CD4-positive, CD25-positive, alpha-beta regulatory T cell (primary cell): ENCODE measurements around the gene PLAA. TPM values are rescaled to one million over a fixed set of nuclear protein-coding genes. Genes with fewer than 3 reads are reported as not detected.
A peak's percentile ranks its signal among the peaks of the same experiment; 100 is the strongest.

Source experiments
- ATAC-seq, 2 donors: fragments of 150-1000 bp; cut with Tn5 transposase; one replicate each; pipeline ENCODE4 v1.10.0; 2021; ENCODE audit warnings: low read depth in 2 of 2, moderate number of reproducible peaks in 2 of 2, moderate library complexity in 1 of 2
- DNase-seq, 3 donors: peaks; one replicate each; pipeline versions ENCODE4 v3.0.0 to v3.0.0-alpha.2; 2012 to 2022; ENCODE audit warnings: mixed read lengths in 1 of 3
- H3K27ac ChIP-seq: one replicate; pipeline ENCODE4 v1.7.0; 2013; ENCODE audit warnings: mild to moderate bottlenecking, low read length; ENCODE audit not compliant: insufficient read depth, poor library complexity, severe bottlenecking
- H3K27me3 ChIP-seq: one replicate; pipeline ENCODE4 v1.7.0; 2013; ENCODE audit warnings: low read length; ENCODE audit not compliant: control insufficient read depth, insufficient read depth
- H3K36me3 ChIP-seq: one replicate; pipeline ENCODE4 v1.7.0; 2013; ENCODE audit warnings: mild to moderate bottlenecking, low read length, moderate library complexity; ENCODE audit not compliant: control insufficient read depth, insufficient read depth
- H3K4me1 ChIP-seq: 2 replicates; pipeline ENCODE4 v1.7.0; 2013; ENCODE audit warnings: mild to moderate bottlenecking, low read length; ENCODE audit not compliant: insufficient read depth, control insufficient read depth, poor library complexity, severe bottlenecking
- H3K4me3 ChIP-seq: one replicate; pipeline ENCODE4 v1.7.0; 2013; ENCODE audit warnings: low read depth, mild to moderate bottlenecking, low read length, moderate library complexity
- H3K9me3 ChIP-seq, 2 experiments: 1 replicate in 1 of 2; 2 replicates in 1 of 2; pipeline ENCODE4 v1.7.0; 2013; ENCODE audit warnings: low read length in 2 of 2, mild to moderate bottlenecking in 1 of 2, moderate library complexity in 1 of 2; ENCODE audit not compliant: control insufficient read depth in 2 of 2
- H3K27ac Mint-ChIP-seq, 3 donors: one replicate each; pipeline ENCODE4 v1.8.0; 2020 to 2022; ENCODE audit warnings: mild to moderate bottlenecking in 3 of 3, mixed read lengths in 3 of 3, moderate library complexity in 2 of 3
- H3K27me3 Mint-ChIP-seq: one replicate; pipeline ENCODE4 v1.8.0; 2022; ENCODE audit warnings: mild to moderate bottlenecking, mixed read lengths
- H3K36me3 Mint-ChIP-seq: one replicate; pipeline ENCODE4 v1.8.0; 2020; ENCODE audit warnings: mixed read lengths
- H3K4me1 Mint-ChIP-seq, 4 donors: one replicate each; pipeline ENCODE4 v1.8.0; 2020 to 2022; ENCODE audit warnings: mixed read lengths in 4 of 4, mild to moderate bottlenecking in 1 of 4
- H3K4me3 Mint-ChIP-seq, 4 donors: one replicate each; pipeline ENCODE4 v1.8.0; 2020 to 2022; ENCODE audit warnings: mild to moderate bottlenecking in 4 of 4, mixed read lengths in 4 of 4, moderate library complexity in 3 of 4
- H3K9me3 Mint-ChIP-seq, 7 donors: one replicate each; pipeline ENCODE4 v1.8.0; 2020 to 2022; ENCODE audit warnings: mixed read lengths in 7 of 7, mild to moderate bottlenecking in 3 of 7, moderate library complexity in 2 of 7
- polyA plus RNA-seq, 4 donors: library from polyadenylated mRNA; unstranded; fragments of 300-500 nt; fragmentation: Illumina TruSeq; gene quantifications; one replicate each; pipeline ENCODE4 v1.2.3, GENCODE V29; 2021
- total RNA-seq: library from RNA; stranded (reverse); gene quantifications from one replicate; pipeline ENCODE4 v1.2.3, GENCODE V29; 2022

PLAA gene
- total RNA-seq (37.6 TPM), polyA plus RNA-seq (10 to 100 TPM; 20.0 to 28.0 (median 23.7) TPM)

DNA sequence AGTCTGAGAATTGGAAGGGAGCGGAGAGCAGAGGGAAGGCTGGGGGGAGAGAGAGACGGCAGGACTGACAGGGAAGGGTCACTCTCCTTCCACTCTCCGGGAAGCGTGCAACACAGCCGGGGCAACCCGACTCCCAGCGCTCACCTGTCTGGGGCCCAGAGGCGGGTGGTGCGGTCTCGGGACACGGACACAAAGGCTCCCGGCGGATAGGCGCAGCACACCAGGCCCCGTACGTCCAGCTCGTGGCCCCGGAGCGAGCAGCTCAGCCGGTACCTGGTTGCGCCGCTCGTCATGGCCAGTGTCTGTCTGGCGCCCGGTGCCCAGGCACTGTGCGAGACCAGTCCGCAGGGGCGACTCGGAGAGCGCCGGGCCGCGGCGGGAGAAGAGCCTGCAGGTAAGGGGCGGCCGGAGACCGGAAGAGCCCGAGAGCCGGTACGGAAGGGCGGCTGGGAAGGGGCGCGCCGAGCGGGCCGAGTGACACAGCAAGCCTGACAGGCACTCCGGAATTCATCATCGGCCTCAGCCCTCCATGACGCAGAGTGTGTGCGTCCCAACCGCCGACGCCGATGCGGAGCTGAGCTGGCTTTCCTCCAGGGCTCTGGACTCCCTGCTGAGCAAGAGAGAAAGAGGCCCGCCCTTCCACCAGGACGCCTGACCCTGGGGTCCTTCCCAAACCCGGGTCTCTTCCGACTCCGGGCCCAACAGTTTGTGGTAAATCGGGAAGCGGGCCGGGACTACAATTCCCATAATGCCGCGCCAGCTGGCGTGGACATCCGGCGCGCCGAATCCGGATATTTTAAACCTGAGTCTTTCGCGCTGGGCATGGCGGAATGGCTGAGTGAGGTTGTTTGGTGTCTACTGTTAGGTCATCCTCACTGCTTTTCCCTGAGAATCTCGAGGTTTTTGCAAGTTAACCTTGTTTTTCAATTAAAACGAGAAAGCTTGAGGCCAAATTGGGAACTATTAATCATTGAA, at the start of gene PLAA:
TSS of gene PLAA (minus strand) at position 490 of the 975 bp plus-strand sequence. CDS start at position 293, 197 bp downstream.
- Mint-ChIP-seq H3K27me3 (peaks cover 19% of the 10 kb centered on the region), H3K4me1 (peaks cover 33 to 59% (median 48%) of the 10 kb centered on the region in 4 donors), H3K4me3 (peak within 1 kb of the TSS; percentile 92 to 99 (median 98)), H3K9me3 (peaks cover 0 to 1% (median 0%) of the 10 kb centered on the region in 7 donors), H3K36me3 (peaks cover 8% of the 10 kb centered on the region), H3K27ac (peak within 1 kb of the TSS; percentile 99 to 100 (median 100))
- Histone ChIP-seq H3K4me1 (peaks cover 48% of the 10 kb centered on the region), H3K4me3 (peak within 1 kb of the TSS; percentile 93), H3K9me3 (no peaks in the 10 kb centered on the region), H3K27ac (peak within 1 kb of the TSS; percentile 96), H3K36me3 (no peaks in the 10 kb centered on the region), H3K27me3 (no peaks in the 10 kb centered on the region)
- ATAC-seq (peak; percentile 94 to 96), DNase-seq (peak; percentile 80 to 94 (median 92))

DNA sequence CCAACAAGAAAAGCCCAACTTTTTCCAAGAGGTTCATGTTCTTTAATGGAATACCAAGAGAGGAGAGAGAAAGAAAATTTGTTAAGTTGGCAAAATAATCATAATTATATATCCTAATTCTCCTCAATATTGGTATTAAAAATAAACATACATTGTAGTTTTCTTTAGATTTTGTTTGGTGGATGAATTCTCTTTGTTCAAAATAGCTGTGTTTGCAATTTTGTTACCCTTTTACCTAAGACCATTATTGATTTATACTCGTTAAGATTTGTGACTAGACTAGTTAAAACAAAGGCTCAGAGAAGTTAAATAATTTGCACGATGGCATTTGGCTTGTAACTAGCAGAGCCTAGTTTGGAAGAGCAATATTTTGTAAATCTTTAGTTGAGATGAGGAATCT, 48.8 kb upstream of the PLAA start:
- no peak overlapping the region for H3K27ac Mint-ChIP-seq
- H3K4me1 Mint-ChIP-seq = no peaks in the 10 kb centered on the region
- Histone ChIP-seq H3K4me1 (no peaks in the 10 kb centered on the region), H3K27ac (no peak overlapping the region), H3K9me3 (no peaks in the 10 kb centered on the region), H3K27me3 (no peaks in the 10 kb centered on the region), H3K36me3 (no peaks in the 10 kb centered on the region), H3K4me3 (no peak overlapping the region)
- no peaks in the 10 kb centered on the region for H3K27me3 Mint-ChIP-seq
- no peak overlapping the region for H3K4me3 Mint-ChIP-seq
- DNase-seq (no peak), ATAC-seq (no peak)
- peaks cover 4% of the 10 kb centered on the region for H3K36me3 Mint-ChIP-seq
- H3K9me3 Mint-ChIP-seq = no peaks in the 10 kb centered on the region

DNA sequence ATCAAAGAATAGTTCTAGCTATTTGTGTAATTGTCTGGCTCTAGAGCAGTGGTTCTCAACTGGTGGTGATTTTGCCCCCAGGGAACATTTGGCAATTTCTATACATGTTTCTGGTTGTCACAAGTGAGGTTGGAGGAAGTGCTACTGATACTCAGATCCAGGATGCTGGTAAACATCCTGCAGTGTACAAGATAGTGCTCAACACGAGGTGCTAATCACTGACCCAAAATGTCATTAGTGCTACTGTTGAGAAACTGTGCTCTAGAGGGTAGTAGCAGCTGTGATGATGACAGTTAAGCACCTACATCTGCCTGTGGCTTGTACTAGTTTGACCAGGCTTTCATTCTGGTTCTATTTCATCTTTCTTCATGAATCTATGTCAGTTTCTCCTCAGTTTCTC, 36.3 kb upstream of the PLAA start:
- Histone ChIP-seq H3K9me3 (no peaks in the 10 kb centered on the region), H3K36me3 (peaks cover 11% of the 10 kb centered on the region), H3K4me3 (no peak overlapping the region), H3K27ac (no peak overlapping the region), H3K4me1 (no peaks in the 10 kb centered on the region), H3K27me3 (no peaks in the 10 kb centered on the region)
- Mint-ChIP-seq H3K27ac (no peak overlapping the region), H3K27me3 (no peaks in the 10 kb centered on the region), H3K4me3 (no peak overlapping the region), H3K4me1 (peaks cover 0 to 5% (median 3%) of the 10 kb centered on the region in 4 donors), H3K36me3 (peaks cover 28% of the 10 kb centered on the region), H3K9me3 (no peaks in the 10 kb centered on the region)
- ATAC-seq (no peak), DNase-seq (peak in 1 of 3 donors; percentile 15)

DNA sequence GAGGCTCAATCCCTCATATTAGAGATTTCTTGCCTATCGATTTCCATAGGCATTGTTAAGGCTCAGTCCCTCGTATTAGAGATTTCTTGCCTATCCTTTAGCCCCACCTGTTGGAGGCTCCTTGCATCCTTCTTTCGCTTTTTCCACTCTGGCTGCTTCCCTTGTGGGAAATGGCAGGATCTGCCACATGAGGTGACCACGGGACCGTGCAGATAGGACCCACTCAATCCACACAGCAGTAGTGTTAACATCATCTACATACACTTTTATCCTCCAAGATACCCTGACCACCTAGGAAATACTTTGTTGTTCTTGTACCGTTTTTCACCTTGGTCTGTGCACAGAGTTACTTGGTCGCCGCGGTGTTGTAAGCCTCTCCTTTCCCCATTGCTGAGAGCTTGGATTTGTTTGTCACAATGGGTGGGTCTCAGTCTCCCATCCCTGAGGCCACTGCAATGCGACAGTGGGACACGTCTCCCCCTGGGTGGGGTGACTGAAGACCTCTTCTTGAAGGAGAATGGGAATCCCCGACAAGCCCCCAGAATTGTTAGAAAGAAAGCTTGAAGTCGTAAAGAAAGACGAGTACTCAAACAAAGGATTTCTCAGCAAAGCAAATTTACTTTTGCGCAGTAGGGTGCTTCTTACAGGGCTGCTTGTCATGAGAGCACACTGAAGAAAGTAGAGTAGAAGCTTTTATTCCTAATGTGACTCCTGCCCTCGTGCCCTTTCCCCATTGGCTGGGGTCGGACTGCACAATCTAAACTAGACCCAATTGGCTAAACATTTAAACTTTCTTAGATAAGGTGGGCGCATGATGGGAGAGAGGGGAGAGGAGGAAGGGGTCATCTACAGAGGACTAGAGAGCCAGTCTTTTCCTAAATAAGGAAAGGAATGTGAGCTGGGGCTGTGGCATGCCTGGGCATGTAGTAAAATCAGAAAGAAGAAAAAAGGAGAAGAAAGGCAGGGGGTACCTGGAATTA, 29.0 kb upstream of the PLAA start:
- H3K27ac Mint-ChIP-seq = peak overlapping the region in 1 of 3 donors; percentile 38
- H3K9me3 Mint-ChIP-seq = no peaks in the 10 kb centered on the region
- peak in 2 of 3 donors; percentile 3 to 30 for DNase-seq
- Histone ChIP-seq H3K36me3 (peaks cover 2% of the 10 kb centered on the region), H3K4me1 (no peaks in the 10 kb centered on the region), H3K27me3 (no peaks in the 10 kb centered on the region), H3K9me3 (no peaks in the 10 kb centered on the region), H3K27ac (no peak overlapping the region), H3K4me3 (no peak overlapping the region)
- H3K4me1 Mint-ChIP-seq = peaks cover 0 to under 1% (median 0%) of the 10 kb centered on the region in 4 donors
- H3K27me3 Mint-ChIP-seq = no peaks in the 10 kb centered on the region
- no peak for ATAC-seq
- peaks cover 25% of the 10 kb centered on the region for H3K36me3 Mint-ChIP-seq
- H3K4me3 Mint-ChIP-seq = no peak overlapping the region

DNA sequence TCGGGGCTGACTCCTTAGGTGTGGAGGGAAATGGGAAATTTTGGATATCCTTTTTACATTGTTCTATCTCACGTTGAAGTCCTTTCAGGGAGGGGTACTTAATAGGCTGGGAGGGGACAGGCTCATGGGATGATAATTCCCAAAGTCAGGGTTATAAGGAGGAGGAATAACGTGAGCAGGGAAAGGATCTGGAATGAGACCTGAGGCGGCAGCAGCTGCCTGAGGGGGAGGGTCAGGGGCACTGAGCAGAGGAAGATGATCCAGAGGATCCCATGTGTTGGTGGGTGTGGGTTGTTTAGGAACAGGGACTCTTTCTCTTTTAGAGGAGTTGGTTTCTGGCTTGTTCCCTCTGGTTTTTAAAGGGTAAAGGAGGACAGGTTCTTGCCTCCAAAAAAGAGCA, 27.9 kb upstream of the PLAA start:
- ATAC-seq = no peak

DNA sequence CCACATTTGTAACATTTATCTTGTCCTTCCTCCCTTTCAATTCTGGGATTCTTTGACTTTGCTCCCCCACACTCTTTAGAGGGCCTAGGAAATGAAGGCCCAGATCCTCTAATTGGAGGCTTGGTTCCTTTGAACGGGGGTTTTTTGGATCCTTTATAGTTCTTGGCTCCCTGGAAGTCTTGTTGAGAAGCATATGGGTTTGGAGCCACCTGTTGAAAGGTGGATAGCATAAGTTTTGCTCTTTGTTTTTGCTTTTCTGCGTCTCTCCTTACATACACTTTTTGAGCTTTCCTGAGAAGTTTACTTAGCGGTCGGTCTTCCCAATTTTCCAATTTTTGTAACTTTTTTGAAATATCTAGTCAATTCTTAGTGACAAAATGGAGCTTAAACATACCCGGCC, 26.9 kb upstream of the PLAA start:
- no peaks in the 10 kb centered on the region for H3K9me3 ChIP-seq
- H3K9me3 Mint-ChIP-seq = peaks cover 0 to 4% (median 0%) of the 10 kb centered on the region in 7 donors
- H3K27ac ChIP-seq = no peak overlapping the region
- H3K27ac Mint-ChIP-seq = peak overlapping the region in 1 of 3 donors; percentile 31
- ATAC-seq (no peak), DNase-seq (no peak)
- H3K4me3 ChIP-seq = no peak overlapping the region
- no peak overlapping the region for H3K4me3 Mint-ChIP-seq
- peaks cover 26% of the 10 kb centered on the region for H3K36me3 Mint-ChIP-seq
- H3K27me3 Mint-ChIP-seq = no peaks in the 10 kb centered on the region
- H3K27me3 ChIP-seq = no peaks in the 10 kb centered on the region
- peaks cover 2% of the 10 kb centered on the region for H3K36me3 ChIP-seq
- H3K4me1 Mint-ChIP-seq = peaks cover 0 to 5% (median 0%) of the 10 kb centered on the region in 4 donors
- no peaks in the 10 kb centered on the region for H3K4me1 ChIP-seq

More for the DNA sequence above, 27.9 kb upstream of the PLAA start:
- peaks cover 0 to 5% (median 0%) of the 10 kb centered on the region in 4 donors for H3K4me1 Mint-ChIP-seq
- H3K27me3 ChIP-seq = no peaks in the 10 kb centered on the region
- H3K36me3 ChIP-seq = peaks cover 2% of the 10 kb centered on the region
- no peak overlapping the region for H3K4me3 ChIP-seq
- no peak for DNase-seq
- H3K36me3 Mint-ChIP-seq = peaks cover 21% of the 10 kb centered on the region
- no peaks in the 10 kb centered on the region for H3K4me1 ChIP-seq
- peak overlapping the region in 1 of 3 donors; percentile 64 for H3K27ac Mint-ChIP-seq
- H3K9me3 Mint-ChIP-seq = peaks cover 0 to 2% (median 0%) of the 10 kb centered on the region in 7 donors
- H3K27ac ChIP-seq = no peak overlapping the region
- no peaks in the 10 kb centered on the region for H3K27me3 Mint-ChIP-seq
- H3K9me3 ChIP-seq = no peaks in the 10 kb centered on the region
- H3K4me3 Mint-ChIP-seq = no peak overlapping the region

DNA sequence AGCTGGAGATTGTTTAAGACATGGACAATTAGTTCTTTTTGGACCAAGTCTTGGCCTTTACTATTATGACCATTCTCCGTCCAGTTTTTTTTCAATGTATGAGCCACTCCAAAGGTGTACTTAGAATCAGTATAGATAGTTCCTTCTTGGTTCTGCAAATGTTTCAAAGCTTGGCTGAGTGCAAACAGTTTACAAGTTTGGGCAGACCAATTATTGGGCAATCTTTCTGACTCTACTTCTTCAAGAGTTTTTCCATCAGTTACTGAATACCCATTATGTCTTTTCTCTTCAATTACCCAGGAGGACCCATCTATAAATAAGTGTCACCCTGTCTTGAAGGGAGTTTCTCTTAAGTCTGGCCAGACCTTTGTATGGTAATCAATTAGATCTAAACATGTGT, 24.7 kb upstream of the PLAA start:
- DNase-seq = no peak
- H3K36me3 Mint-ChIP-seq = peaks cover 31% of the 10 kb centered on the region

More for the DNA sequence above, 24.7 kb upstream of the PLAA start:
- Histone ChIP-seq H3K9me3 (no peaks in the 10 kb centered on the region), H3K4me3 (no peak overlapping the region), H3K36me3 (peaks cover 2% of the 10 kb centered on the region), H3K27me3 (no peaks in the 10 kb centered on the region), H3K4me1 (no peaks in the 10 kb centered on the region), H3K27ac (no peak overlapping the region)
- ATAC-seq = no peak
- H3K4me3 Mint-ChIP-seq = no peak overlapping the region
- no peak overlapping the region for H3K27ac Mint-ChIP-seq
- peaks cover 0 to 4% (median 0%) of the 10 kb centered on the region in 7 donors for H3K9me3 Mint-ChIP-seq
- no peaks in the 10 kb centered on the region for H3K27me3 Mint-ChIP-seq
- peaks cover 2 to 8% (median 6%) of the 10 kb centered on the region in 4 donors for H3K4me1 Mint-ChIP-seq
